ENCODE results near the gene RAB11FIP4.

DNA sequence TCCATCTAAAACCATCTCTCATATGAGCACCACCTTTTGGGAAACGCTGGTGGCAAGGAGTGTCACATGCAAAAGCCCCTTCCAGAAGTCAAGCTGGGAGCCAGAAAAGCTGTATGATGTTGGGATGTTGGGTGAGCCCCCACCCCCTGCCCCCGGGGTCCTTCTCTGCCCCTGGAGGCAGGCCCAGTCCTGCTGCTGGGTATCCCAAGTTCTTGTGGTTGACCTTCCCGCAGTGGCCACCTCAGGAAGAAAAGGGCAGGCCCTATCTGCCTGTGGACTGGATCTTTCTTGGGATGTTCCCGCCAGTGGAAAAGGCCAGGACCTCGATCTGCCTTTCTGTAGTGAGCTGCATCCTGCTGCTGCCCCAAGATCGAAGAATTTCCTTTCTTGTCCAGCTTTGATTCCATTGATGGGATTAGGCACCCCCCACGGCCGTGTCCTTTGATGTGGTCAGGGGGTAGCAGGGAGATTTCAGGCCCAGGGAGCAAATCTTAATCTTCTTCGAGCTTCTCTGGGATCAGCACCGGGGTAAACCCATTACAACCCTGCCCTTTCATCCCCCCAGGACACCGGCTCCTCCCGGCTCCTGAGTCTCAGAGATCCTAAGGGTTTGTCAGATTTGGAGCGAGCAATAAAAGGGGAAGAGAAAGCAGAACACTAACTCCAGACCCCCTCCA is 165.6 kb downstream of the RAB11FIP4 start:
- TF ChIP-seq POLR2A (IDR thresholded peaks at IDR 0.05) = no peak
- TF ChIP-seq, protein P1, sequence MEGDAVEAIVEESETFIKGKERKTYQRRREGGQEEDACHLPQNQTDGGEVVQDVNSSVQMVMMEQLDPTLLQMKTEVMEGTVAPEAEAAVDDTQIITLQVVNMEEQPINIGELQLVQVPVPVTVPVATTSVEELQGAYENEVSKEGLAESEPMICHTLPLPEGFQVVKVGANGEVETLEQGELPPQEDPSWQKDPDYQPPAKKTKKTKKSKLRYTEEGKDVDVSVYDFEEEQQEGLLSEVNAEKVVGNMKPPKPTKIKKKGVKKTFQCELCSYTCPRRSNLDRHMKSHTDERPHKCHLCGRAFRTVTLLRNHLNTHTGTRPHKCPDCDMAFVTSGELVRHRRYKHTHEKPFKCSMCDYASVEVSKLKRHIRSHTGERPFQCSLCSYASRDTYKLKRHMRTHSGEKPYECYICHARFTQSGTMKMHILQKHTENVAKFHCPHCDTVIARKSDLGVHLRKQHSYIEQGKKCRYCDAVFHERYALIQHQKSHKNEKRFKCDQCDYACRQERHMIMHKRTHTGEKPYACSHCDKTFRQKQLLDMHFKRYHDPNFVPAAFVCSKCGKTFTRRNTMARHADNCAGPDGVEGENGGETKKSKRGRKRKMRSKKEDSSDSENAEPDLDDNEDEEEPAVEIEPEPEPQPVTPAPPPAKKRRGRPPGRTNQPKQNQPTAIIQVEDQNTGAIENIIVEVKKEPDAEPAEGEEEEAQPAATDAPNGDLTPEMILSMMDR (IDR thresholded peaks at IDR 0.05) = no peak
- no peak for TF ChIP-seq POLR2AphosphoS5 (IDR thresholded peaks at IDR 0.05)

Measured in stomach (tissue), 4 donors.